HG03442 (cell line): ENCODE data around the gene ECHDC3.
A peak's percentile ranks its signal among the peaks of the same experiment; 100 is the strongest.
"Not testable (repeated sequence)": the region's sequence is repeated elsewhere in the genome, so short reads cannot be mapped to it uniquely, and the experiment has no call there.

Experiments
- ATAC-seq: cut with Tn5 transposase; IDR thresholded peaks from one replicate; pipeline ENCODE4 v1.9.1; 2021; ENCODE audit warnings: mild to moderate bottlenecking, moderate library complexity; ENCODE audit not compliant: unreplicated experiment

ECHDC3 gene

DNA sequence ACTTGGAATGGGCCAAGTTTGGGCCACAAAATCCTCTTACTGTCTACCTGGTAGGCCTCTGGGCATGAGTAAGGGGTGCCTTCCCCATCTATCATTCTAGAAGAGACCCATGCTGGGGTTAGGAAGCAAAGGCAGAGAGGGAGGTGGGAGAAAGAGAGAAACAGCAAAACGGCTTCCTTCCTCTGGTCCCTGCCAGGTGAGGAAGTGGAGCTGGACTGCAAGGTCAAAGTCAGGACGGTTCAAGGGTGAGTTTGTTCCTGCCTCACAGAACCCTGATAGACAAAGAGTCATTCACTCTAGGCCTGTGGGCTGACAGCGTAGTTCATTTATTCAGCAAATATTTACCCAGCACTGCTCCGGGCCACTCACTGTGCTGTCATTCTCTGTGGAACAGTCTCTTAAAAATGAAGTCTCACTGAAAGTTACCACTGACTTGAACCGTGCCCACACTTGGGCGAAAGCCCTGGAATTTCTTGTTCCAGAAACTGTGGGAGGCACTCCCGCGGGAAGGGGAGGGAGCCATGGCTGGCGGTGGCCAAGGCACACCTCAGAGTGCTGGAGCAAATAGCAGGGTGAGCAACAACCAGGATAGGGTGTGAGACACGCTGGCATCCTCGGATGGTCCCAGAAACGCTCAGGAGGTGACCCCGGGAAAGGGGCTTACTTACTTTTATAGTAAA lies 26.2 kb upstream of the ECHDC3 start:
- no peak for ATAC-seq

DNA sequence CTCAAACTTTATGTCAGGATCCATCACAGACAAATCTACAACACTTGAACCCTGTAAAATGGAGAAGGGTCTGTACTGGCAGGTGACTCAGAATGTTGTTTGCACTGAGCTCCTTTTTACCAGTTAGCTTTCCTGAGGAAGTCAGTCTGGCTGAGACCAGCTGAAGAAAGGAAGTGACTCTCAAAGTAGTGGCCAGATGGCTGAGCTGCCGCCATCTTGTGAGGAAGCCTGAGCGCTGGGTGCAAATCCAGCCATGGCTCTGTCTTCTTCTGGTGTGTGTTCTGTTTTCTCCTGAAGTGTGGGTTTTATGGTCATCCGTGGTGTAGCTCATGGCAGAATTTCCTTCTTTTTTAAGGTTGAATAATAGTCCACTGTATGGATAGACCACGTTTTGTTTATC lies 25.5 kb upstream of the ECHDC3 start:
- no peak for ATAC-seq

DNA sequence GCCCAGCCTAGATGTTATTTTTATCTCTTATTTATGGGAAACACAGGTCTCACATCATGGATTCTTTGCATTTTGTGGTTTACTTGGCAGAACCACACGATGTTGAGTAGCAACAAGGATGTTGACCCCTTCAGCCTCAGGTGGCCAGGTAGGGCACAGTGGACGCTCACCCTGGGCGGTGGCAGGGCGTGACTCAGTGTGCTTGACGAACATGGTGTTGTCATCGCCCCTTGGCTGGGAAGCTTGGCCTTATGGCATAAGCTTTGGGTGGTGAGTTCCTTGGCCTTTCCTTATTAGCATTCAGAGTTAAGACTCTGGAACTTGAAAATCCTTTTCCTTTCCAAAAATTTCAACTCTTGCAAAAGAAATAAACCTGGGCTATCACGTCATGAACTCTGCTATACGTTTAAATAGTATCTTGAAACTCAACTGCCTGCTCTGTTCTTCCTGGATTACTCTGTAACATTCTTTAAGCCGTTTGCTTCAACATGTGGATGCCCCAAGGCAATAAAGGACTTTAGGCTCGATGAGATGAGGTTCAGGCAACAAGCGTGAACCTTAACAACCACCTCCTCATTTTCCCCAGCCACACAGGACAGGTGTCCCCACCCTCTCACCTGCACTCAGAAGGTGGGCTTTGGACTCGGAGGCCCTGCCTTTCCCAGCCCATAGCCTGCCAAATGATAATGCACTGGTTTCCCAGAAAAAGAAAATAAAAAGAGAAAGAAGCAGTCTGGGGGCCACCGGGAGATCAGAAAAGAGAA lies 22.5 kb upstream of the ECHDC3 start:
- ATAC-seq, result no peak

DNA sequence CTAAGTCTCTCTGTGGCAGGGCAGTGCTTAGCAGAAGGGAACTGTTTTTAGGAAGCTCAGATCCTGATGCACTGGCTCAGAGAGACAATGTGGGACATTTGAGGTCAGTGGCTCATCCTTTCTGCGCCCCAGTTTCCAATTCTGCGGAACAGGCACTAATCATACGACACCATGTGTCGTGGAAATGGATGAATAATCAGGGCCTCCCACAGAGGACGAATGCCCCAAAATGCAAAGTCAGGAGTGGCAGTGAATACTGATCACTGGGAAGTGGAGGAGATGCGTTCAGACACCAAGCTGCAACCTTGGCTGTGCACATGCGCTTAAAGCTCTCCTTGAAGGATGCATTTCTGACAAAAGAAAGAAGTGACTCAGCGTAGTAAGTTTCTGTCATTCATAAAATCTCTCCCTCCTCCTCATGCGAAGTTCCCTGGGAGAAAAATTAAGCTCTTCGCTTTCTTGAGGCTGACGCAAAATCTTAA lies 21.9 kb upstream of the ECHDC3 start:
- ATAC-seq, result no peak

DNA sequence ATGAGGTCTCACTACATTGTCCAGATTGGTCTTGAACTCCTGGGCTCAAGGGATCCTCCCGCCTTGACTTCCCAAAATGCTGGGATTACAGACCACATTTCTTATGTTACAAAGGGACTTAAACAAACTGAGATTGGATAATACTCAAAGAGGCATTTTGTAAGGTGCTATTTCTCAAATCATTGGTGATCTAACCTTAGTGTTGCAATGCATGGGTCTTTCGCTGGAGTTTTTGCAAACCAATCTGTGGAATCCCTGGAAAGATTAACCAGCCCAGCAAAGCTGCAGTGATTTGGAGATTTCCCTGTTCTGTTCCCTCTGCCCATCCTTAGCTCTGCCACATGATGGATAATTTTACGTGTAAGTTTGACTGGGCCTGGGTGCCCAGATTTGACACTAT lies 20.4 kb upstream of the ECHDC3 start:
- ATAC-seq, result no peak

DNA sequence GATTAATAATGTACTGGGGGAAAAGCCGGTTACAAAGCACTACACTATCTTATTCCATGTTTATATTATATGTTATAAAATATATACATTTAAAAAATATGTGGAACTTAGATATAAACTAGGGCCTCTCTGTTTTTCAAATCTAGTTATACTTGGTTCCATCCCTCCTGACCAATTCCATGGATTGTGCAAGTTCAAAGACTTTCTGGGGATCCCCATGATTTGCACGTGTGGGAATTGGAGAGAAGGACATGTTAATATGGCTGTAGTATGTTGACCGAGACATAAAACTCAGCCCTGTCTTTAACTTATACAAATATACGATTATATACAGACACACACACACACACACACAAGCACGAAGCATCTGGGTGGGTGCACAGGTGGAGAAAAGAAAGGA lies 18.8 kb upstream of the ECHDC3 start:
- ATAC-seq, result no peak

DNA sequence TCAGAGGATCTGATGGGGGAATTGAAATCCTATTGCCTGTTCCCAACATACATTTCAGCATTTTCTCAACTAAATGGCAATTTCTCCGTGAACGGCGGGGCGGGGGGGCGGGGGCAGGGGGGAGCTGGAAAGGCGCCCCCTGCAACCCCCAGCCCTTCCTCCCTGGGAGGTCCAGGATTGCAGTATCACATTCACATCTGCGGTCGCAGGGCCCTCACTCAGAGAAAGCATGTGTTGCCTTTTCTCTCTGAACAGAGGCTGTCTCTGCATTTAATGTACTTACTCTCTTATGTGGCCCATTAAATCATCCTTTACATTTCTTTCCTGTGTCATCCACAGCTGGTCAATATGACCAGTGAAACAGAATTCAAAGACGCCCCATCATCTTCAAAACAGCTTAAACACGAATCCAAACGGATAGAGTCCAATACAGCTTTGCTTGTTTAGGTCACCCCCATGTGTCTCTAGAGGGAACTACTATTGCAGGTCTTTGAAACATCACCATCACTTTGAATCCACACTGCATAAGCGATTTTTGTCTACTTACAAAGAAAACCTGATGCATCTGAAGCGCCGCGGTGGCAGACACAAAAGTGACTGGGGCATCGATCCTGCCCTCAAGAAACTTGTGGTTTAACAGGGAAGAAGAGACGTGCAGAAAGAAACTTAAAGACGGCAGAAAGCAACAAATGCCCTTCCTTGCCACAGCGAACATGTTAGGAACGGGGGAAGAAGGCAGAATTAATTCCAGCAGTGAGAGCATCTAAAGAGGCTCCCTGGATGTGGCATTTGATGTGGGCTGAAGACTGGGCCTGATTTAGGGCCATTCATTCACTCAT lies 17.0 kb upstream of the ECHDC3 start:
- ATAC-seq, result peak; percentile 67

DNA sequence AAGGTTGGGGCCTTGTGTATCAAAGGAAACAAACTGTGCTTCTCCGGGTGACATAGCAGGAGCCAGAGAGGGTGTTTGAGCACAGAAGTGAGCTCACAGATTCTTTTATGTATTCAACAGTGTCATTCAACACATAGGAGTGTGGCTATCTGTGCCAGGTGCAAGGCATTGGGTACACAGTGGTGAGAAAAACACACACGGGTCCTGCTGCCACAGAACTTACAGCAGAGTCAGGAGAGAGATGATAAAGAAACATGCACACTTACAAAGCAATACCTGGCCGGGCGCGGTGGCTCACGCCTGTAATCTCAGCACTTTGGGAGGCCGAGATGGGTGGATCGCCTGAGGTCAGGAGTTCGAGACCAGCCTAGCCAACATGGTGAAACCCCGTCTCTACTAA lies 16.3 kb upstream of the ECHDC3 start:
- no peak for ATAC-seq

DNA sequence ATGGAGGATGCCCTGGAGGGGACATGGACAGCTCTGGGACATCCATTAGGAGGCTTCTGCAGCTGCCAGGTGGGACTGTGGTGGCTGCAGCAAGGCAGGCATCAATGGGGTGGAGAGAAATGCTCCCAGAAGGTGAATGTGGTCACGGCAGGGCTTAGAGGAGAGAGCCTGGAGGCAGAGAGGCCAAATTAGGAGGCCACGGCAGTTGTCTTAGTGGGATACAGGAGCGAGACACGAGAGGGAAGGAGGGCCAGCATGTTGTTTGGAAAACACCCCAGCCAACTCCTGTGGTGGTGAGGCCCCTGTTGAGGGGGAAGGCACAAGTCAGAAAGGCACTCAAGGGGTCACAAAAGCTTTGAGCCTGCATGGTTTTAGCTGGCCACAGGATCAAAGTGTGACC lies 14.6 kb upstream of the ECHDC3 start:
- no peak for ATAC-seq

DNA sequence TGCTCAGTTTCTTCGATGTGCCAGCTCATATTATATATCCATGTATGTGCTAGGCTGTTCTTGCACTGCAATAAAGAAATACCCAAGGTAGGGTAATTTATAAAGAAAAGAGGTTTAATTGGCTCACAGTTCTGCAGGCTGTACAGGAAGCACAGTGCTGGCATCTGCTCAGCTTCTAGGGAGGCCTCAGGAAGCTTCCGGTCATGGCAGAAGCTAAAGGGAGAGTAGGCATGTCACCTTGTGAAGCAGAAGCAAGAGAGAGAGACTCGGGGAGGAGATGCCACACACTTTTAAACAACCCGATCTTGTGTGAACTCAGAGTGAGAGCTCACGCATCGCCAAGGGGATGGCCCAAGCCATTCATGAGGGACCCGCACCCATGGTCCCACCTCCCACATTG lies 13.8 kb upstream of the ECHDC3 start:
- no peak for ATAC-seq

DNA sequence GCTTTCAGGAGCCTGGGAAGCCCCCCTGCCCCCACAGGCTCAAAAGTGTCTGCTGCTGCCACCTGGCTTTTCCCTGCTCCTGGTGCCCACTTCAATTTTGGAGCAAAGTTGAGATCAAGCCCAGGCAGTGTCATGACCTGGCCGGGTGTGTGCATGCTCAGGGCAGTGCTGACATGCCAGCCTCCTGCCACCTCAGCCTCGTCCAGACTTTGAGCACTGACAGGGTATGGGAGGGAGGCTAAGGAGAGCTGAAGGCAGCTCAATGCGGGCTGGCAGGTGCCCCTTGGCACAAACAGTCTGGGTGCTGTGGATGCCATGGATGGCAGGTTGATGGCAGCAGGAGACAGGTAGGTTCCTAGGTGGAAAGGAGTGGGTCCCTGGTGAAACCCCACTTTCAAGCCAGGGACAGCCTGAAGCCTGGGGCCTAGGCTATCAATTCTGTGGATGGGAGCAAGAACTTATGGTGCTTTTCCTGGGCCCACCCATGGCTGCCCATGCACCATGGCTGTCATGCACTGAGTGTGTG lies 12.3 kb upstream of the ECHDC3 start:
- ATAC-seq, result no peak

DNA sequence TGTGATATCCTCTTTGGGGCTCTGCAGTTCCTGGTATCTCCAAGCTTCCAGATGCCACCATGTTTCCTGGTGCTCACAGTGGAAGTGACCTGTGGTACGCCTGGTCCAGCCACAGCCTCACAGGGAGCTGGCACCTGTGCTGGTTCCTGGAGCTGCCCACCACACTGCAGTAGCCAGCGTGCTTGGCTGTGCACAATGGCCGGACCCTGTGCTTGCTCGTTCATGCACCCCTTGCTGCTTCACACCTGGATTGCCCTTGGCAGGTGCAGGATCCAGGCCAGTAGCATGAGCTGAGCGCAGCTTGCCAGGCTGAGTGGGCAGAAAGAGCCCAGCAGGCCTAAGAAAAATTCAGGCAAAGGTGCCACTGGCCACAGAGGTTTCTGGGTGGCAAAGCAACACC lies 11.4 kb upstream of the ECHDC3 start:
- ATAC-seq, result no peak

DNA sequence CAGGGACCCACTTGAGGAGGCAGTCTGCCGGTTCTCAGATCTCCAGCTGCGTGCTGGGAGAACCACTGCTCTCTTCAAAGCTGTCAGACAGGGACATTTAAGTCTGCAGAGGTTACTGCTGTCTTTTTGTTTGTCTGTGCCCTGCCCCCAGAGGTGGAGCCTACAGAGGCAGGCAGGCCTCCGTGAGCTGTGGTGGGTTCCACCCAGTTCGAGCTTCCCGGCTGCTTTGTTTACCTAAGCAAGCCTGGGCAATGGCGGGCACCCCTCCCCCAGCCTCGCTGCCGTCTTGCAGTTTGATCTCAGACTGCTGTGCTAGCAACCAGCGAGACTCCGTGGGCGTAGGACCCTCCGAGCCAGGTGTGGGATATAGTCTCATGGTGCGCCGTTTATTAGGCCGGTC lies 5.4 kb upstream of the ECHDC3 start:
- not testable (repeated sequence) for ATAC-seq

DNA sequence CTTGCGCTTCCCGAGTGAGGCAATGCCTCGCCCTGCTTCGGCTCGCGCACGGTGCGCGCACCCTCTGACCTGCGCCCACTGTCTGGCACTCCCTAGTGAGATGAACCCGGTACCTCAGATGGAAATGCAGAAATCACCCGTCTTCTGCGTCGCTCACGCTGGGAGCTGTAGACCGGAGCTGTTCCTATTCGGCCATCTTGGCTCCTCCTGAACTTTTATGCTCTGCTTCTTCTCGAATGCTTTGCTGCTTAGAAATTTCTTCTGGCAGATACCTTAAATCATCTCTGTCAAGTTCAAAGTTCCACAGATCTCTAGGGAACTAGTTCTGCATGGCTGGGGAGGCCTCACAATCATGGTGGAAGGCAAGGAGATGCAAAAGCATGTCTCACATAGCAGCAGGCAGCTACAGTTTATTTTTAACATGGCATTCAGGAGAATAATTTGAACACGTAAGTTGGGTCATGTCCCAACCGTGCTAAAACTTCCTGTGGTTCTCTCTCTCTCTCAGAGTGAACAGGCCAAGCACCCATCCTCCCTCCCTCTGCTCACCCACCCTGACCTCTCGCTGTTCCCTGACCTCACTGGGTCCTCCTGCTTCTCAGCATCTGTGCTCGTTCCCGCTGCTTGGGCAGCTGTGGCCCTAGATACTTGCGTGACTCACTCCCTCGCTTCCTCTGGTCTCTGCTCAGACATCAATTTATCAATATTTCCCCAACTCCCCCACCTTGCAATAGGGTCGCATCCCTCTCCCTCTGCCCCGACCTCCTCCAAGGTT lies 4.7 kb upstream of the ECHDC3 start:
- ATAC-seq, result not testable (repeated sequence)

DNA sequence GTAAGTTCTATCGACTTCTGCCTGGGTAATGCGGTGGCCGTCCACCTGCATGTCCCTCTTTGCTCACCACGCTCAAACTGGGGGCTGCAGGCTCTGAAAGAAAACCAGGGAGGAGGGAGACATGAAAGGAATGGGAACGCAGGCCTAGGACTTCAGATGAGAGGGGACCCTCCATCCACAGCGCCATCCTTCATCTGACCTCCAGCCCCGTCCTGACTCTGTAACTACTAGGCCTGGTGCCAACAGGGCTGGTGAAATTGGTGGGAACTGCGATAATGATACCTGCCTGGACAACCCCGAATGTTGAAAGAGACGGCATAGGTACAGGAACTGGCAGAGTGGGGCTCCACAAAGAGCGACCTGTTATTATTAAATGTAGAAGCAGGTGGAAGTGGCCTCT lies 1.3 kb upstream of the ECHDC3 start:
- no peak for ATAC-seq

DNA sequence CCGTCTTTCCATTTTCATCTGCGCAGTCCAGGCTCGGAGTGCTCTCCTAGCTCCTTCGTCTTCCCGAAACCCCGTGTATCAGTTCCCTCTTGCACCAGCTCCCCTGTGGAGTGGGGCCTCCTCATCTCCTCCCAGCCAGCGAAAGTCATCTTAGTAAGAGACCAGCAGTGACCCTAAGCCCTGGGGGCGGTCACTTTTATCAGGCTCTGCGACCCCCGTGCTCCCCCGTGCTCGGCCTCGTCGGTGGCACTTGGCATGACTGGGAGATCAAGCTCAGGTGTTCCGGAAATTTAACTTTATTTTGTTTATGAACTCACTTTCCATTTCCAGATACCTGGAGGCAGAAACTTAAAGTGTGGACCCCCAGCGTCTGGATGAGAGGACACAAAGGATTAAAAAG lies 574 bp upstream of the ECHDC3 start:
- ATAC-seq, result no peak

DNA sequence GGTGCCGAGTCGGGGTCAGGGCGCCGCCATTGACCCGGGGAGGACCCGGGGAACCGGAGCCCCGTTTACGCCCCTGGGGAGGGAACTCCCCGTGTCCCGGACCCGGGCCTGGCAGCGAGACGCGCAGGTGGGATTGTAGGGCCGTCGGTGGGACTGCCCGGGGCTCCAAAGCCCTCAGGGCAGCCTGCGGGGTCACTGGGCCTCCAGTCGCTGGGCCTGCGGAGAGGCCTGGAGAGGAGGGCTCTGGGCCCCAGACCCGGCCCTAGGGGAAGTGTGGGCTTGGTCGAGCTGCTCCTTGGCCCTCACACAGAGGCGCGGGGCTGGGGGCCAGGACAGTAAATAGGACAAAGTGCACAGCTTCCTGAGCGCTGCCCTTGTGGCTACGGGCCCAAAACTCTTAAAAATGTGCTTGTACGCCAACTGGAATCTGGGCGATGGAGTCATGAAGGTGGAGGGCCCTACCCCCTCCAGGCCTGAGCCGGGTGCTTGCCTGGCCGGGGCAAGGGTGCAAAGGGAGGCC lies 657 bp downstream of the ECHDC3 start:
- ATAC-seq, result peak; percentile 23

DNA sequence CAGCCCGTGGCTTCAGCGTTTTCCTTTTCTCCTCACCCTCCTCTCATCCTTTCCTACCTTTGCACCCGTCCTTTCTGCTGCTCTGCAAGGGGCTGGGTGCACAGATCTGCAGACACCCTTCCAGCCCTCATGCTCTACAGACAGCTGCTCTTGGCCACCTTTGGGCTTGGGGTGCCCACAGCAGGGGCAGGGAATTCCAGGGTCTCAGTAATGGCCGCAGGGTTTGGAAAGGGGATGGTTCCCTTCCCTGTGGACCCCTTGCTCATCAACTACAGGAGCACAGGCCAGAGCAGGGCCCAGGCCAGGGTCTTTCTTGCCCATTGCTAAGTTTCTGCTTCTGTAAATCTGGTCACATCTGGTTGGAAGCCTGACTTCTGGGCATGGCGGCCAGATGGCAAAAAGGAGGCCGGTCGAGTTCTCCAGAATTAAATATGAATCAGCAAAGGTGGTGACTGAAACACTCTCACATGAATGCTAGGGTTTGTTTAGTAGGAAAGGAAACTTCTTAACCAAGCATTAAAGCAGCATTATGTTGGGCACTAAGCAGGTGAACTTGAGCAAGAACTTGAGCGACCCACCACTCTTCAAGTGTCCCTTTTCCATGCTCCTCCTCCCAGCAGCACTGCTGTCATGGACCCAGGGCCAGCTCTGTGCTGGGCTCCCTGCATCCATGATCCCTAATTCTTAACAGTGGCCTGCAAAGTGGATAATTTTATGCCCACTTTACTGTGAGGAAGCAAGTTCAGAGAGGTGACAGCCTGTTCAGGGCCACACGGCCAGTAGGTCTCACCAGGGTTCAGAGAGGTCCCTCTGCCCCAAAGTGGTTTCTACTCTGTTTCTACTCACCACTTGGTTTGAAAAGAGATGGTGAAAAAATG lies 1.5 kb downstream of the ECHDC3 start:
- no peak for ATAC-seq

DNA sequence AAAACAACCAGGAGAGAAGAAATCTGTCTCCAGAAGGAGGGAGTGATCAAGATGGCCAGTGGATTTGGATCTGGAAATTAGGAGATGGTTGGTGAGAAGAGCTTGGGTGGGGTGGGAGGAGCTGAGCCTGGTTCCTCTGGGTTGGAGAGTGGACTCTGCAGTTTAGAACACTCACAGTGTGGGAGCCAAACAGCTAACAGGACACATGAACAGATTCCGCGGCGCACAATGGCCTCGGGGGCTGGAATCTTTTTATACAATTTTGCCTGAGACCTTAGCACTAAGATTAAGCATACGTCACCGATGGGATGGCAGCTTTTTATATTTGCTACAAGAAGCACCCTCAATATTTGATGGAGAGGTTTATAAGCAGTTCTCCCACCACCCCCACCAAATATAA lies 2.9 kb downstream of the ECHDC3 start:
- ATAC-seq, result no peak
